GM12875 (cell line): ENCODE data around the gene PTAR1.
"Not testable (repeated sequence)": the region's sequence is repeated elsewhere in the genome, so short reads cannot be mapped to it uniquely, and the experiment has no call there.

ENCODE experiments used
- H3K4me3 ChIP-seq: one replicate; pipeline ENCODE4 v1.5.1; 2011; ENCODE audit warnings: low read depth, low read length, control low read depth
- CTCF ChIP-seq: IDR thresholded peaks from 2 replicates; pipeline ENCODE4 v1.5.1; 2011; ENCODE audit warnings: low read depth, mild to moderate bottlenecking, control low read depth, inconsistent platforms, low read length, moderate library complexity, borderline replicate concordance; ENCODE audit not compliant: insufficient read depth

The PTAR1 gene

GRCh38 chr9:69759421-69760277, at the start of gene PTAR1:
Gene PTAR1, minus strand, starts transcription at chr9:69760011. Its CDS starts 73 bp downstream, at chr9:69759938.
- peak within 1 kb of the TSS; percentile 84 for H3K4me3 ChIP-seq
- no peak for TF ChIP-seq CTCF

- H3K4me3 ChIP-seq: no peak overlapping the region
- no peak for TF ChIP-seq CTCF
These were observed 49.6 kb upstream of the PTAR1 start for GRCh38 chr9:69809304-69809863.

GRCh38 chr9:69806627-69807026, 46.8 kb upstream of the PTAR1 start:
- TF ChIP-seq CTCF: no peak

GRCh38 chr9:69805962-69806515, 46.2 kb upstream of the PTAR1 start:
- TF ChIP-seq CTCF: no peak

More at GRCh38 chr9:69806627-69807026, 46.8 kb upstream of the PTAR1 start:
- H3K4me3 ChIP-seq: no peak overlapping the region

GRCh38 chr9:69801989-69802388, 42.2 kb upstream of the PTAR1 start:
- no peak overlapping the region for H3K4me3 ChIP-seq
- no peak for TF ChIP-seq CTCF

More at GRCh38 chr9:69805962-69806515, 46.2 kb upstream of the PTAR1 start:
- H3K4me3 ChIP-seq: no peak overlapping the region

- not testable (repeated sequence) for H3K4me3 ChIP-seq
These were observed 40.2 kb upstream of the PTAR1 start for GRCh38 chr9:69800027-69800426.

- not testable (repeated sequence) for H3K4me3 ChIP-seq
These were observed 39.7 kb upstream of the PTAR1 start for GRCh38 chr9:69799521-69799920.

GRCh38 chr9:69798744-69799143, 38.9 kb upstream of the PTAR1 start:
- H3K4me3 ChIP-seq: no peak overlapping the region
- TF ChIP-seq CTCF: no peak
